Activated T-helper 2 cell treated with anti-CD3 and anti-CD28 coated beads, Interferon-gamma antibody, Interleukin-2, Interleukin-4, amounts not matched to agents 10 μg/mL and 5 μg/mL and 100 μg/mL, durations not matched to agents 14 hours and 24 hours and 36 hours (primary cell): Measurements from ENCODE around the gene THAP11. TPM values are rescaled to one million over a fixed set of nuclear protein-coding genes. Genes with fewer than 3 reads are reported as not detected.
"Not testable (repeated sequence)": the region's sequence is repeated elsewhere in the genome, so short reads cannot be mapped to it uniquely, and the experiment has no call there.

Experiments
- DNase-seq: peaks from one replicate; pipeline ENCODE4 v3.0.0; 2021; ENCODE audit warnings: low spot score
- H3K27ac Mint-ChIP-seq: one replicate; pipeline ENCODE4 v1.8.0; 2021; ENCODE audit warnings: mixed read lengths
- H3K27me3 Mint-ChIP-seq: one replicate; pipeline ENCODE4 v1.8.0; 2021; ENCODE audit warnings: low read depth, mixed read lengths
- H3K36me3 Mint-ChIP-seq: one replicate; pipeline ENCODE4 v1.8.0; 2021; ENCODE audit warnings: low read depth, mixed read lengths
- H3K4me1 Mint-ChIP-seq: one replicate; pipeline ENCODE4 v1.8.0; 2021; ENCODE audit warnings: low read depth, mixed read lengths
- H3K4me3 Mint-ChIP-seq: one replicate; pipeline ENCODE4 v1.8.0; 2021; ENCODE audit warnings: low read depth, mild to moderate bottlenecking, moderate library complexity, mixed read lengths
- H3K9me3 Mint-ChIP-seq: one replicate; pipeline ENCODE4 v1.8.0; 2021; ENCODE audit warnings: mixed read lengths
- intact Hi-C: fragments of 100-400 bp; cut with micrococcal nuclease; formaldehyde crosslinking; loops from one replicate; pipeline ENCODE4 v1.15.1; 2023
- total RNA-seq: library from RNA; stranded (reverse); gene quantifications from 2 replicates; pipeline ENCODE4 v1.2.3, GENCODE V29; 2022

THAP11 gene
- total RNA-seq, 1 donor from 2014 or later, result 45.1 TPM

DNA sequence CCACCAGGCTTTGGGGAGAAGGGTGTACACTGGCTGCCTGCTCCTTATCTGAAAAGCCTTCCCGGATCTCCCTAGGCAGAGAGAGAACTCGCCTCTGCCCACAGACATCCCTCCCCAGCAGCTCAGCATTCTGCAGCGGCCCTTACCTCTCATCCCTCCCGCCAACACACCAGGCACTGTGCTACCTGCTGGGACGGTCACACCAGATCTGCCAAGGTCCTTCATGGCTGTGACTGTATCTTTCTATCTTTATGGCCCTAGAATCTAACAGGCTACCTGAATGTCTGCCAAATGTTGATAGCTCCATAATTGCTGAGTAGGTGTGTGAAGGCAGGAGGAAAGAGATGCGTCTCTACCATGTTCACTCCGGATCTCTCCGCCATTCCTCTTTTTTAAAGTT, 27.6 kb upstream of the THAP11 start:
- H3K4me1 Mint-ChIP-seq, result peaks cover 3% of the 10 kb centered on the region
- no peaks in the 10 kb centered on the region for H3K36me3 Mint-ChIP-seq
- intact Hi-C loops, result no loop called here
- H3K27me3 Mint-ChIP-seq, result peaks cover 3% of the 10 kb centered on the region
- H3K9me3 Mint-ChIP-seq, result no peaks in the 10 kb centered on the region
- no peak for DNase-seq
- H3K4me3 Mint-ChIP-seq, result no peak overlapping the region
- H3K27ac Mint-ChIP-seq, result no peak overlapping the region

GRCh38 chr16:67820608-67821259, 21.4 kb upstream of the THAP11 start:
- Mint-ChIP-seq H3K27me3 (no peaks in the 10 kb centered on the region), H3K4me1 (peaks cover 3% of the 10 kb centered on the region), H3K36me3 (no peaks in the 10 kb centered on the region), H3K9me3 (no peaks in the 10 kb centered on the region), H3K27ac (no peak overlapping the region), H3K4me3 (no peak overlapping the region)
- intact Hi-C loops, result no loop called here
- DNase-seq, result no peak

GRCh38 chr16:67822511-67822910, 19.6 kb upstream of the THAP11 start:
- Mint-ChIP-seq H3K9me3 (no peaks in the 10 kb centered on the region), H3K4me3 (no peak overlapping the region), H3K27ac (no peak overlapping the region), H3K27me3 (no peaks in the 10 kb centered on the region), H3K36me3 (no peaks in the 10 kb centered on the region), H3K4me1 (no peaks in the 10 kb centered on the region)
- no peak for DNase-seq
- intact Hi-C loops, result no loop called here

GRCh38 chr16:67825119-67825518, 17.0 kb upstream of the THAP11 start:
- Mint-ChIP-seq H3K27ac (no peak overlapping the region), H3K4me1 (no peaks in the 10 kb centered on the region), H3K4me3 (no peak overlapping the region)

GRCh38 chr16:67825906-67826305, 16.2 kb upstream of the THAP11 start:
- Mint-ChIP-seq H3K27me3 (no peaks in the 10 kb centered on the region), H3K36me3 (peaks cover 3% of the 10 kb centered on the region), H3K4me1 (no peaks in the 10 kb centered on the region), H3K9me3 (no peaks in the 10 kb centered on the region), H3K27ac (no peak overlapping the region), H3K4me3 (no peak overlapping the region)
- no peak for DNase-seq
- intact Hi-C loops, result no loop called here

More at GRCh38 chr16:67825119-67825518, 17.0 kb upstream of the THAP11 start:
- intact Hi-C loops, result no loop called here
- Mint-ChIP-seq H3K9me3 (no peaks in the 10 kb centered on the region), H3K36me3 (no peaks in the 10 kb centered on the region), H3K27me3 (no peaks in the 10 kb centered on the region)
- no peak for DNase-seq

GRCh38 chr16:67828651-67829050, 13.5 kb upstream of the THAP11 start:
- no peak for DNase-seq
- Mint-ChIP-seq H3K27ac (no peak overlapping the region), H3K9me3 (no peaks in the 10 kb centered on the region), H3K4me3 (no peak overlapping the region), H3K36me3 (peaks cover 9% of the 10 kb centered on the region), H3K4me1 (peaks cover 7% of the 10 kb centered on the region), H3K27me3 (no peaks in the 10 kb centered on the region)
- intact Hi-C loops, result no loop called here

DNA sequence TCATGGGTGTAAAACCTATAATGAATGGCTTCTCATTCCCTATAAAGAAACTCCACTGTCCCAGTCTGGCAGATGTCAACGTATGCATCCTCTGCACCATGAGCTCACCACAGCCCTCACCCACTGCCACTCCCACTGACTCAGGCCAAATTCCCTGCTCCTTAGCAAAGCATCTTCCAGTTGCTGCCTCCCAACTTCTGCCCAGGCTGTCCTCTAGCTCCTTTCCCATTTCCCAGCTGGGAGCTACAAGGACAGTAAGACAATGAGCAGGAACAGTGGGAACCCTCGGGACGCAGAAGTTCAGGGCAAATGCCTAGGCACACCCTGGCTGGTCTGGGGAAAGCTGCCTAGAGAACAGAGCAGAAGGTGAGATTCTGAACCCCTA, 9.1 kb upstream of the THAP11 start:
- no peaks in the 10 kb centered on the region for H3K9me3 Mint-ChIP-seq
- peaks cover 9% of the 10 kb centered on the region for H3K36me3 Mint-ChIP-seq
- H3K27me3 Mint-ChIP-seq, result no peaks in the 10 kb centered on the region
- DNase-seq, result no peak
- intact Hi-C loops, result loop anchor here (1.0 kb wide), 3 partner anchors 8 to 27 kb away; partner anchors contain the start of genes NUTF2, RANBP10 and TSNAXIP1
- peak overlapping the region; percentile 20 for H3K27ac Mint-ChIP-seq
- peak overlapping the region; percentile 97 for H3K4me3 Mint-ChIP-seq
- H3K4me1 Mint-ChIP-seq, result peaks cover 11% of the 10 kb centered on the region

GRCh38 chr16:67833415-67834241, 8.5 kb upstream of the THAP11 start:
- H3K36me3 Mint-ChIP-seq, result peaks cover 9% of the 10 kb centered on the region
- intact Hi-C loops, result loop anchor here (1.0 kb wide), 3 partner anchors 8 to 27 kb away; partner anchors contain the start of genes NUTF2, RANBP10 and TSNAXIP1
- H3K4me1 Mint-ChIP-seq, result peaks cover 11% of the 10 kb centered on the region
- DNase-seq, result peak; percentile 93
- no peaks in the 10 kb centered on the region for H3K9me3 Mint-ChIP-seq
- H3K27me3 Mint-ChIP-seq, result no peaks in the 10 kb centered on the region
- H3K4me3 Mint-ChIP-seq, result peak overlapping the region; percentile 97
- peak overlapping the region; percentile 89 for H3K27ac Mint-ChIP-seq

- intact Hi-C loops, result no loop called here
- no peak overlapping the region for H3K27ac Mint-ChIP-seq
Measured at GRCh38 chr16:67834242-67834614, 7.9 kb upstream of the THAP11 start.

GRCh38 chr16:67837190-67837589, 4.9 kb upstream of the THAP11 start:
- H3K4me3 Mint-ChIP-seq, intact Hi-C loops, H3K27ac Mint-ChIP-seq, H3K9me3 Mint-ChIP-seq, DNase-seq, H3K27me3 Mint-ChIP-seq, H3K36me3 Mint-ChIP-seq: not testable (repeated sequence)
- H3K4me1 Mint-ChIP-seq, result peaks cover 15% of the 10 kb centered on the region

More at GRCh38 chr16:67834242-67834614, 7.9 kb upstream of the THAP11 start:
- Mint-ChIP-seq H3K9me3 (no peaks in the 10 kb centered on the region), H3K4me1 (peaks cover 11% of the 10 kb centered on the region), H3K27me3 (no peaks in the 10 kb centered on the region), H3K36me3 (peaks cover 9% of the 10 kb centered on the region), H3K4me3 (peak overlapping the region; percentile 97)
- no peak for DNase-seq

- Mint-ChIP-seq H3K27ac (no peak overlapping the region), H3K4me3 (no peak overlapping the region), H3K27me3 (no peaks in the 10 kb centered on the region), H3K36me3 (no peaks in the 10 kb centered on the region), H3K9me3 (no peaks in the 10 kb centered on the region), H3K4me1 (peaks cover 11% of the 10 kb centered on the region)
- intact Hi-C loops, result no loop called here
- DNase-seq, result no peak
Measured at GRCh38 chr16:67837811-67838210, 4.3 kb upstream of the THAP11 start.

DNA sequence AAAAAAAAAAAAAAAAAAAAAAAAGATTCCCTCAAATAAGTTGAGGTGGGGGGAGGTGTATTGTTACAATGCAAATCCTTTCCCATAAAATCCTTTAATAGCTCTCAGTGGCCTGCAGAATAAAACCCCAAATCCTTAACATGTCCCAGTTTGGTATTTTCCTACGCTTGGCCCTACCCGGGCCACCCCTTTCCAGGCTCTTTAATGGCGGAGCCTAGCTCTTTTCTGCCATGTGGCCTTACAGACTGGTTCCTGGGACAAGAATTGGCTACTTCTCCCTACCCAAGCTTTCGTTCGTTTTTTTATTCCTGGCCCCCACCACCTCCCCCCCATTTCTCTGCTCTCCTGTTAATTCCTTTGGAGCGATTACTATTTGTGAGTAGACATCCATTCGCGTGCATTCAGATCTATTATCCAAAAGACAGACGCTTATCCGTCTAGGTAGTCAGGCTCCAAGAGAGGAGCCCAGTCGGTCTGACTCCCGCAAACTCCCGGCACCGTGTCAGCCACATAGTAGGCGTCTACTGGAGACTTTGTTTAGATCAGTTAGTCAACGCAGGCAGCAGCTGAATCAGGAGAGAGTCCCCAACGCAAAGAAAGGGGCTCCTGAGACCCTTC, 813 bp upstream of the THAP11 start:
- peaks cover 29% of the 10 kb centered on the region for H3K4me1 Mint-ChIP-seq
- H3K27ac Mint-ChIP-seq, result peak overlapping the region; percentile 94
- intact Hi-C loops, result loop anchor here (1.0 to 10.0 kb wide), 2 partner anchors 8 to 597 kb away; partner anchors contain the start of genes FHOD1 and SLC9A5
- DNase-seq, result no peak
- H3K9me3 Mint-ChIP-seq, result no peaks in the 10 kb centered on the region
- H3K36me3 Mint-ChIP-seq, result peaks cover 16% of the 10 kb centered on the region
- peak overlapping the region; percentile 89 for H3K4me3 Mint-ChIP-seq
- no peaks in the 10 kb centered on the region for H3K27me3 Mint-ChIP-seq
